ENCODE measurements around the gene GSK3B.

Gene GSK3B

GRCh38 chr3:119871571-119871970 lies 222.7 kb downstream of the GSK3B start:
- DNase-seq = no peak

- DNase-seq = no peak
Observed at GRCh38 chr3:119870512-119870911, 223.7 kb downstream of the GSK3B start.

GRCh38 chr3:119864476-119864875 lies 229.8 kb downstream of the GSK3B start:
- DNase-seq = no peak

- no peak for DNase-seq
Observed at GRCh38 chr3:119862616-119863015, 231.6 kb downstream of the GSK3B start.

GRCh38 chr3:119861681-119862080 lies 232.6 kb downstream of the GSK3B start:
- no peak for DNase-seq

- no peak for DNase-seq
Observed at GRCh38 chr3:119859728-119860127, 234.5 kb downstream of the GSK3B start.

GRCh38 chr3:119858957-119859356 lies 235.3 kb downstream of the GSK3B start:
- DNase-seq = no peak

- DNase-seq = no peak
Observed at GRCh38 chr3:119856695-119857094, 237.6 kb downstream of the GSK3B start.

GRCh38 chr3:119849126-119849525 lies 245.1 kb downstream of the GSK3B start:
- DNase-seq = no peak

GRCh38 chr3:119841808-119842471 lies 252.3 kb downstream of the GSK3B start:
- peak; percentile 57 for DNase-seq

- no peak for DNase-seq
Observed at GRCh38 chr3:119835556-119835955, 258.7 kb downstream of the GSK3B start.

- DNase-seq = no peak
Observed at GRCh38 chr3:119834754-119835370, 259.4 kb downstream of the GSK3B start.

GRCh38 chr3:119831941-119832371 lies 262.3 kb downstream of the GSK3B start:
- DNase-seq = peak; percentile 92

- DNase-seq = no peak
Observed at GRCh38 chr3:119831022-119831421, 263.2 kb downstream of the GSK3B start.

GRCh38 chr3:119829420-119829819 lies 264.8 kb downstream of the GSK3B start:
- DNase-seq = no peak

GRCh38 chr3:119826711-119827608 lies 267.3 kb downstream of the GSK3B start:
- no peak for DNase-seq

- DNase-seq = no peak
Observed at GRCh38 chr3:119825820-119826219, 268.4 kb downstream of the GSK3B start.

- DNase-seq = peak; percentile 16
Observed at GRCh38 chr3:119819806-119820205, 274.4 kb downstream of the GSK3B start.

GRCh38 chr3:119818937-119819336 lies 275.3 kb downstream of the GSK3B start:
- no peak for DNase-seq

- DNase-seq = no peak
Observed at GRCh38 chr3:119817583-119818363, 276.5 kb downstream of the GSK3B start.

- DNase-seq = no peak
Observed at GRCh38 chr3:119817071-119817470, 277.2 kb downstream of the GSK3B start.

- no peak for DNase-seq
Observed at GRCh38 chr3:119815716-119816115, 278.5 kb downstream of the GSK3B start.

GRCh38 chr3:119812491-119813058 lies 281.7 kb downstream of the GSK3B start:
- no peak for DNase-seq

Measured in EL (cell line).